ENCODE data around the gene NSUN7.

- TF ChIP-seq FOXM1 (IDR thresholded peaks at IDR 0.05; ENCODE audit: borderline replicate concordance) (no peak), ZNF384 (IDR thresholded peaks at IDR 0.05) (no peak), PKNOX1 (IDR thresholded peaks at IDR 0.05) (no peak)
Observed at GRCh38 chr4:40739347-40739746, 10.4 kb upstream of the NSUN7 start.
